Small intestine (tissue), 7 donors: ENCODE measurements around the gene FBXO21. TPM values are rescaled to one million over a fixed set of nuclear protein-coding genes. Genes with fewer than 3 reads are reported as not detected.
"Not testable (repeated sequence)": the region's sequence is repeated elsewhere in the genome, so short reads cannot be mapped to it uniquely, and the experiment has no call there.

ENCODE experiments used
- DNase-seq, 2 donors: peaks; one replicate each; pipeline versions ENCODE4 v3.0.0 to v3.0.0-alpha.2; 2013
- FAIRE-seq: peaks from 2 replicates; lab custom pipeline; 2012; peaks lifted over from hg19 to GRCh38; lab: Jason Lieb, UNC
- H3K27ac ChIP-seq, 3 donors: one replicate each; pipeline ENCODE4 v1.5.1; 2013; ENCODE audit warnings: low read length in 2 of 3, mild to moderate bottlenecking in 2 of 3, control low read depth in 1 of 3, inconsistent platforms in 1 of 3, low read depth in 1 of 3, moderate library complexity in 1 of 3
- H3K27me3 ChIP-seq, 3 donors: one replicate each; pipeline ENCODE4 v1.6.1; 2013; ENCODE audit warnings: low read length in 3 of 3, inconsistent platforms in 1 of 3; ENCODE audit not compliant: control insufficient read depth in 3 of 3, insufficient read depth in 3 of 3
- H3K36me3 ChIP-seq, 3 donors: one replicate each; pipeline ENCODE4 v1.6.1; 2013; ENCODE audit warnings: low read length in 3 of 3, inconsistent platforms in 1 of 3, low read depth in 1 of 3, mild to moderate bottlenecking in 1 of 3, moderate library complexity in 1 of 3; ENCODE audit not compliant: control insufficient read depth in 3 of 3, insufficient read depth in 2 of 3
- H3K4me1 ChIP-seq, 3 donors: one replicate each; pipeline ENCODE4 v1.6.1; 2013; ENCODE audit warnings: low read length in 2 of 3, inconsistent platforms in 1 of 3, low read depth in 1 of 3, mild to moderate bottlenecking in 1 of 3, moderate library complexity in 1 of 3; ENCODE audit not compliant: control insufficient read depth in 3 of 3, insufficient read depth in 2 of 3
- H3K4me3 ChIP-seq, 3 donors: one replicate each; pipeline ENCODE4 v1.5.1; 2013; ENCODE audit warnings: low read length in 3 of 3, control low read depth in 1 of 3, inconsistent platforms in 1 of 3, low read depth in 1 of 3, mild to moderate bottlenecking in 1 of 3, moderate library complexity in 1 of 3
- H3K9me3 ChIP-seq, 2 donors: one replicate each; pipeline ENCODE4 v1.6.1; 2013; ENCODE audit warnings: low read depth in 1 of 2, low read length in 1 of 2; ENCODE audit not compliant: control insufficient read depth in 2 of 2, insufficient read depth in 1 of 2
- WGBS, 3 donors: extraction: QIAGEN DNeasy Blood & Tissue Kit; methylation state at CpG; one replicate each; pipeline ENCODE4 v1.1.7; 2013; 5-methylcytosine and 5-hydroxymethylcytosine counted together
- polyA plus RNA-seq, 4 donors: library from polyadenylated mRNA; stranded (reverse) in 3 of 4; unstranded in 1 of 4; fragments of 200-250 nt in 3 of 4; fragments of 120-200 nt in 1 of 4; gene quantifications; one replicate each; pipeline versions ENCODE4 v1.2.1 to v1.2.3, GENCODE V29; 2013
- donor health status: healthy with polysubstance abuse.
- donor health status: control.
- donor health status: control.
- donor health status: Bipolar disorder and iron deficiency.
- donor health status: healthy.

FBXO21 gene
- polyA plus RNA-seq, 4 donors, result 6.8 to 32.2 (median 12.6) TPM

DNA sequence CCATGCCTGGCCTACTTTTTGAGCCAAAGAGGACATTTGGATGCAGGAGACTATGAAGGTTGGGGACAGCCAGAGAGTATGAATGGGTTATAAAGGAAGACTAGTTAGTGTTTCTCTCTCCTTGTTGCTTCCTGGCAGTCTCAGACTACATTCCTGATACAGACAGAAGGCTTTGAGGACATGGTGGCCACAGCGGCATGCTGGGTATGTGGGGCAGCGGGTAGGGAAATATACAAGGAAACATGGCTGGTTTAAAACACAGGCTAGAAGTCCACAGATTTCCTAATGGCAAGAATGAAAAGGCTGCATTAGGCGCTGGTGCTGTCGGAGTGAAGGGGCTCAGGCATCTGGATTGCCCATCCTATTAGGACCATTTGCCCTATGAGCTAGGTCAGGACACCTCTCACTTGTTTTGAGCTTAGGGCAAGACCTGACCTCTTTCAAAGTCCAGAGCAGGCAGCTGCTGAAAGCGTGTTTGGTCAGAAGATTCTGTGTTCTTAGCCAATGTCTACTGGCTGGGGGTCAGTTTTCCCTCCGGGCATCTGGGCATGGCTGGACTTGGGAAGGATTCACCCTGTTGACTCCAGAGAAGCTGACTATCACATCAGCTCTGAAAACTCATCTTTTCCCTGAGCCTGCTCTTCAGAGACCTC, 20.1 kb upstream of the FBXO21 start:
- Histone ChIP-seq H3K9me3 (no peaks in the 10 kb centered on the region), H3K27ac (no peak overlapping the region), H3K36me3 (no peaks in the 10 kb centered on the region), H3K27me3 (peaks cover 0 to 3% (median 2%) of the 10 kb centered on the region in 3 donors), H3K4me1 (no peaks in the 10 kb centered on the region), H3K4me3 (no peak overlapping the region)
- DNase-seq (no peak), FAIRE-seq (no peak)
- 79 to 90% (median 84%) methylated on average over 6 of the region's 6 CpGs for whole genome bisulfite sequencing, 3 donors

DNA sequence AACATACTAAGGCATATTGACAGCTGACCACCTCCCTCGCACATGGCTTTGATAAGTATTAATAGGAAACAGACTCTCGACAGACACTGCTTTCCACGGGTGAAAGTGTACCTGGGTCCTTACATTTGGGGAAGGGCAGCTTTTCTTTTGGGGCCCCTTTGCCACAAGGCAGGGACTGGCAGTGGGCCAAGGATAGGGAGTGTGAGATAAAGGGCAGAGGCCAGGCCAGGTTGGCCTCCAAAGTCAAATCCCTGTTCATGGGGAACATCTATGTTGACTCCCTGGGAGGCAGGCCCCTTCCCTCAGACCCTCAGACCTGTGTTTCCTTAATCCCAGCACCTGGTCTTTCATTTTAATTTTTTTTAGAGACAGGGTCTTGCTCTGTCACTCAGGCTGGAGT, 19.4 kb upstream of the FBXO21 start:
- 58 to 69% (median 66%) methylated on average over 3 of the region's 3 CpGs for WGBS, 3 donors
- H3K36me3 ChIP-seq, result no peaks in the 10 kb centered on the region
- FAIRE-seq (no peak), DNase-seq (no peak)
- no peaks in the 10 kb centered on the region for H3K4me1 ChIP-seq
- no peak overlapping the region for H3K4me3 ChIP-seq
- H3K27me3 ChIP-seq, result peaks cover 0 to 3% (median 2%) of the 10 kb centered on the region in 3 donors
- H3K9me3 ChIP-seq, result no peaks in the 10 kb centered on the region
- H3K27ac ChIP-seq, result no peak overlapping the region

GRCh38 chr12:117208811-117209455, 18.7 kb upstream of the FBXO21 start:
- Histone ChIP-seq H3K4me3 (no peak overlapping the region), H3K27ac (no peak overlapping the region), H3K27me3 (peaks cover 0 to 3% (median 2%) of the 10 kb centered on the region in 3 donors), H3K36me3 (no peaks in the 10 kb centered on the region), H3K9me3 (no peaks in the 10 kb centered on the region), H3K4me1 (no peaks in the 10 kb centered on the region)
- no peak for FAIRE-seq
- no peak for DNase-seq
- WGBS, 3 donors, result 73 to 79% (median 74%) methylated on average over 13 of the region's 13 CpGs

DNA sequence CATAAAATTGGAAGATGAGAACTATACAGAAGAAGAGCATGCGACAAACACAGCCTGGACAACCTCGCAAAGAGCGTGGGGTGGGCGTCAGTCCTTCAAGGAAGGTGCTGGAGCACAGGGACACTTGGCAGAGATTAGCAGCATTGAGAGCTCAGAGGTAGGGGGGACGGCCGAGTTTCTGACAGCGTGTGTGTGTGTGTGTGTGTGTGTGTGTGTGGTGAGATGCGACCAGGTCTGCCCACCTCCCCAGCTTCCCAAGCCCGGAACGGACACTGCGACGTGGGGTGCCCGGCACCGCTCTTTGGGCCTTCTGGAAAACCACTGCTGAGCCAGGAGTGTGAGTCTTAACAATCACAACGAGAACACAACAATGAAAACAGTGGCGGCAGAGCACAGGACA, 17.9 kb upstream of the FBXO21 start:
- DNase-seq (no peak), FAIRE-seq (no peak)
- peaks cover 0 to 3% (median 2%) of the 10 kb centered on the region in 3 donors for H3K27me3 ChIP-seq
- H3K36me3 ChIP-seq, result no peaks in the 10 kb centered on the region
- H3K9me3 ChIP-seq, result no peaks in the 10 kb centered on the region
- no peak overlapping the region for H3K4me3 ChIP-seq
- H3K4me1 ChIP-seq, result no peaks in the 10 kb centered on the region
- 76 to 78% (median 78%) methylated on average over 16 of the region's 16 CpGs for WGBS, 3 donors
- H3K27ac ChIP-seq, result no peak overlapping the region

DNA sequence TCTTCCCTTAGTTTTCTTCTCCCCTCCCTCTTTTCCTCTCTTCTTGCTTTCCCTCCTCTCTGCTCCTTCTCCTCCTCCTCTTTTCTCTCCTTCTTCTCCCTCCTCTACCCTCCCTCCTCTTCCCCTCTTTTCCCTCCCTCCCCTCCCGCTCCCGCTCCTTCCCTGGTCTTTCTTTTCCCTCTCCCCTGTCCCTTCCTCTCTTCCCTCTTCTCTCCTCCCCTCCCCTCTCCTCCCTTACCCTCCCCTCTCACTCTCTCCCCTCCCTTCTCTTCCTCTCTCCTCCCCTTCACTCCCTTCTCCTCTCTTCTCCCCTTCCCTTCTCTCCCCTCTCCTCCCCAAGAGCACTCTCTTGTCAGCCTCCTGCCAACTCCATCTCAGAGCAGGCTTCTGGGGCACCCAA, 17.4 kb upstream of the FBXO21 start:
- Histone ChIP-seq H3K36me3 (no peaks in the 10 kb centered on the region), H3K4me1 (no peaks in the 10 kb centered on the region), H3K27me3 (peaks cover 0 to 2% (median 0%) of the 10 kb centered on the region in 3 donors), H3K4me3 (no peak overlapping the region), H3K9me3 (no peaks in the 10 kb centered on the region), H3K27ac (no peak overlapping the region)
- no peak for FAIRE-seq
- no peak for DNase-seq
- 47 to 63% (median 49%) methylated on average over 2 of the region's 2 CpGs for WGBS, 3 donors

GRCh38 chr12:117202556-117202955, 12.3 kb upstream of the FBXO21 start:
- Histone ChIP-seq H3K36me3 (no peaks in the 10 kb centered on the region), H3K4me1 (no peaks in the 10 kb centered on the region), H3K27me3 (peaks cover 0 to 2% (median 0%) of the 10 kb centered on the region in 3 donors), H3K27ac (no peak overlapping the region), H3K9me3 (peaks cover 0 to 4% of the 10 kb centered on the region in 2 donors), H3K4me3 (no peak overlapping the region)
- DNase-seq (no peak), FAIRE-seq (no peak)
- WGBS, 3 donors, result 80 to 87% (median 86%) methylated on average over 8 to 9 of the region's 9 CpGs

DNA sequence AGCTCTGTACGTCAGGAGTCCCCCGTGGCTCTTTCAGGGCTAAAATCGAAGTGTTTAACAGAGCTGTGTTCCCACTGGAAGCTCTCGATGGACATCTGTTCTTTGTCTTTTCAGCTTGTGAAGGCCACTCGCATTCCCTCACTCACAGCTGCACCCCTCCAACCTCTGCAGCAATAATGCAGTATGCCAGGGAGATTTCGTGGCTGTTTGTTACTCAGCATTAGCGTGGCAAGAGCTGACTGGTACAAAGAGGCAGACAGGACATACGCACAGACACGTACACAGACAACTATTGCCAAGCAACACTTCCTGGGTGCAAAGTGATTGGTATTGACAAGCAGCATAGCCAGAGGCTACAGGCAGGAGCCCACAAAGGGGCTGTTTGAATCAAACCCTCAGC, 11.8 kb upstream of the FBXO21 start:
- DNase-seq (no peak), FAIRE-seq (no peak)
- Histone ChIP-seq H3K36me3 (no peaks in the 10 kb centered on the region), H3K9me3 (peaks cover 0 to 4% of the 10 kb centered on the region in 2 donors), H3K27me3 (peaks cover 0 to 2% (median 0%) of the 10 kb centered on the region in 3 donors), H3K27ac (no peak overlapping the region), H3K4me3 (no peak overlapping the region), H3K4me1 (no peaks in the 10 kb centered on the region)
- WGBS, 3 donors, result 91 to 94% (median 92%) methylated on average over 9 of the region's 9 CpGs

GRCh38 chr12:117199956-117200744, 9.9 kb upstream of the FBXO21 start:
- not testable (repeated sequence) for FAIRE-seq, DNase-seq, H3K36me3 ChIP-seq, H3K9me3 ChIP-seq, H3K27me3 ChIP-seq, H3K4me3 ChIP-seq, H3K4me1 ChIP-seq, H3K27ac ChIP-seq
- WGBS, 3 donors, result 86 to 92% (median 91%) methylated on average over 8 of the region's 8 CpGs
